ENCODE results near the gene PPM1K.

PPM1K gene

GRCh38 chr4:88276952-88277710 is 7.2 kb downstream of the PPM1K start:
- no peak for DNase-seq

GRCh38 chr4:88275949-88276515 is 8.3 kb downstream of the PPM1K start:
- no peak for DNase-seq

GRCh38 chr4:88275516-88275915 is 8.8 kb downstream of the PPM1K start:
- no peak for DNase-seq

GRCh38 chr4:88268913-88269312 is 15.4 kb downstream of the PPM1K start:
- DNase-seq: no peak

- DNase-seq: no peak
These were observed 20.0 kb downstream of the PPM1K start for GRCh38 chr4:88264336-88264735.

- DNase-seq: no peak
These were observed 26.6 kb downstream of the PPM1K start for GRCh38 chr4:88257726-88258125.

- DNase-seq: no peak
These were observed 29.2 kb downstream of the PPM1K start for GRCh38 chr4:88255111-88255510.

GRCh38 chr4:88251924-88252323 is 32.4 kb downstream of the PPM1K start:
- no peak for DNase-seq

GRCh38 chr4:88247148-88247547 is 37.2 kb downstream of the PPM1K start:
- no peak for DNase-seq

GRCh38 chr4:88246600-88246999 is 37.8 kb downstream of the PPM1K start:
- no peak for DNase-seq

GRCh38 chr4:88244816-88245579 is 39.4 kb downstream of the PPM1K start:
- peak; percentile 19 for DNase-seq

GRCh38 chr4:88244056-88244455 is 40.3 kb downstream of the PPM1K start:
- DNase-seq: no peak

GRCh38 chr4:88242144-88242543 is 42.2 kb downstream of the PPM1K start:
- no peak for DNase-seq

- no peak for DNase-seq
These were observed 44.1 kb downstream of the PPM1K start for GRCh38 chr4:88240297-88240714.

GRCh38 chr4:88230969-88231771 is 53.2 kb downstream of the PPM1K start:
- no peak for DNase-seq

- no peak for DNase-seq
These were observed 53.9 kb downstream of the PPM1K start for GRCh38 chr4:88230461-88230891.

- no peak for DNase-seq
These were observed 56.6 kb downstream of the PPM1K start for GRCh38 chr4:88227734-88228133.

GRCh38 chr4:88226143-88226542 is 58.2 kb downstream of the PPM1K start:
- DNase-seq: no peak

- DNase-seq: no peak
These were observed 58.9 kb downstream of the PPM1K start for GRCh38 chr4:88225232-88226105.

GRCh38 chr4:88223516-88223915 is 60.8 kb downstream of the PPM1K start:
- no peak for DNase-seq

GRCh38 chr4:88219099-88219498 is 65.3 kb downstream of the PPM1K start:
- DNase-seq: no peak

GRCh38 chr4:88217169-88217568 is 67.2 kb downstream of the PPM1K start:
- no peak for DNase-seq
